GM23338 (cell line): ENCODE results near the gene GDF7. TPM values are rescaled to one million over a fixed set of nuclear protein-coding genes. Genes with fewer than 3 reads are reported as not detected.

Experiments used
- ATAC-seq: fragments of 200-7000 bp; cut with Tn5 transposase; 3 replicates; pipeline ENCODE4 v1.9.1; 2020
- DNase-seq: peaks from one replicate; pipeline ENCODE4 v3.0.0-alpha.2; 2015; ENCODE audit warnings: low spot score
- H2AFZ ChIP-seq: fragments of 200-600 bp; sonication (generic); 2 replicates; pipeline ENCODE4 v1.8.0; 2016; ENCODE audit warnings: antibody characterized with exemption, mild to moderate bottlenecking, moderate library complexity
- H3F3A ChIP-seq: fragments of 200-600 bp; sonication (generic); replicated peaks from 2 replicates; pipeline ENCODE4 v1.8.0; 2017; ENCODE audit warnings: antibody characterized with exemption, mixed run types, low read depth
- H3K27ac ChIP-seq: fragments of 200-600 bp; sonication (generic); 2 replicates; pipeline ENCODE4 v1.6.1; 2016; ENCODE audit warnings: low read depth
- H3K27me3 ChIP-seq: fragments of 200-600 bp; sonication (generic); 2 replicates; pipeline ENCODE4 v1.8.0; 2016; ENCODE audit warnings: mild to moderate bottlenecking, mixed run types, moderate library complexity; ENCODE audit not compliant: insufficient read depth
- H3K36me3 ChIP-seq: fragments of 200-600 bp; sonication (generic); 2 replicates; pipeline ENCODE4 v1.8.0; 2016; ENCODE audit warnings: mild to moderate bottlenecking; ENCODE audit not compliant: insufficient read depth
- H3K4me1 ChIP-seq: fragments of 200-600 bp; sonication (generic); 2 replicates; pipeline ENCODE4 v1.8.0; 2016; ENCODE audit warnings: mild to moderate bottlenecking, moderate library complexity; ENCODE audit not compliant: insufficient read depth
- H3K4me2 ChIP-seq: fragments of 200-600 bp; sonication (generic); 2 replicates; pipeline ENCODE4 v1.7.1; 2017; ENCODE audit warnings: mixed run types
- H3K4me3 ChIP-seq: fragments of 200-600 bp; sonication (generic); 2 replicates; pipeline ENCODE4 v1.6.1; 2016; ENCODE audit warnings: mixed run types
- H3K79me2 ChIP-seq: fragments of 200-600 bp; sonication (generic); replicated peaks from 2 replicates; pipeline ENCODE4 v1.8.0; 2017; ENCODE audit warnings: mild to moderate bottlenecking; ENCODE audit not compliant: insufficient read depth
- H3K9me2 ChIP-seq: fragments of 200-600 bp; sonication (generic); 2 replicates; pipeline ENCODE4 v1.8.0; 2017; ENCODE audit not compliant: insufficient read depth
- H4K20me1 ChIP-seq: fragments of 200-600 bp; sonication (generic); replicated peaks from 2 replicates; pipeline ENCODE4 v1.8.0; 2017; ENCODE audit warnings: mild to moderate bottlenecking; ENCODE audit not compliant: insufficient read depth
- H3K27ac Mint-ChIP-seq: 2 replicates; pipeline ENCODE4 v1.8.0; 2020; ENCODE audit warnings: inconsistent platforms, mild to moderate bottlenecking, moderate library complexity, mixed read lengths
- H3K27me3 Mint-ChIP-seq: 3 replicates; pipeline ENCODE4 v1.8.0; 2022; ENCODE audit warnings: low read depth, mild to moderate bottlenecking, moderate library complexity, mixed read lengths, inconsistent platforms; ENCODE audit not compliant: insufficient read depth, poor library complexity
- H3K36me3 Mint-ChIP-seq: 3 replicates; pipeline ENCODE4 v1.8.0; 2021; ENCODE audit warnings: low read depth, mild to moderate bottlenecking, inconsistent platforms, moderate library complexity, mixed read lengths
- H3K4me1 Mint-ChIP-seq: 3 replicates; pipeline ENCODE4 v1.8.0; 2020; ENCODE audit warnings: mild to moderate bottlenecking, inconsistent platforms, mixed read lengths
- H3K4me3 Mint-ChIP-seq: 3 replicates; pipeline ENCODE4 v1.8.0; 2021; ENCODE audit warnings: moderate library complexity, mild to moderate bottlenecking, inconsistent platforms, mixed read lengths
- H3K9me3 Mint-ChIP-seq: 3 replicates; pipeline ENCODE4 v1.8.0; 2020; ENCODE audit warnings: moderate library complexity, mild to moderate bottlenecking, inconsistent platforms, mixed read lengths
- CREB1 ChIP-seq: fragments of 250-450 bp; sonication (Bioruptor Pico); IDR thresholded peaks from 2 replicates; pipeline ENCODE4 v1.5.0; 2020; ENCODE audit warnings: low read depth, mild to moderate bottlenecking, moderate library complexity
- ETS1 ChIP-seq: IDR thresholded peaks from 2 replicates; pipeline ENCODE4 v1.6.1; 2016; ENCODE audit warnings: antibody characterized with exemption
- EZH2 ChIP-seq: fragments of 200-600 bp; sonication (generic); IDR thresholded peaks from one replicate; pipeline ENCODE4 v1.8.0; 2017; ENCODE audit warnings: antibody characterized with exemption, mild to moderate bottlenecking, low read depth; ENCODE audit not compliant: unreplicated experiment
- EZH2phosphoT487 ChIP-seq: fragments of 200-600 bp; sonication (generic); IDR thresholded peaks from one replicate; pipeline ENCODE4 v1.8.1; 2018; ENCODE audit warnings: antibody characterized with exemption; ENCODE audit not compliant: unreplicated experiment
- JUNB ChIP-seq: IDR thresholded peaks from one replicate; pipeline ENCODE4 v1.6.1; 2016; ENCODE audit warnings: antibody characterized with exemption; ENCODE audit not compliant: unreplicated experiment
- NANOG ChIP-seq: IDR thresholded peaks from 2 replicates; pipeline ENCODE4 v1.6.1; 2016; ENCODE audit warnings: antibody characterized with exemption, borderline replicate concordance
- POLR2AphosphoS5 ChIP-seq: IDR thresholded peaks from 2 replicates; pipeline ENCODE4 v1.6.1; 2016; ENCODE audit warnings: antibody characterized with exemption, low read depth
- REST ChIP-seq: IDR thresholded peaks from one replicate; pipeline ENCODE4 v1.6.1; 2018; ENCODE audit warnings: antibody characterized with exemption; ENCODE audit not compliant: unreplicated experiment
- STAT1 ChIP-seq: IDR thresholded peaks from one replicate; pipeline ENCODE4 v1.6.1; 2016; ENCODE audit warnings: antibody characterized with exemption; ENCODE audit not compliant: unreplicated experiment
- ZNF331 ChIP-seq: fragments of 250-450 bp; sonication (Bioruptor Pico); IDR thresholded peaks from 2 replicates; pipeline ENCODE4 v1.5.0; 2020; ENCODE audit warnings: low read depth, mild to moderate bottlenecking, moderate library complexity
- polyA plus RNA-seq: library from polyadenylated mRNA; unstranded; fragments of >200 nt; fragmentation: Nextera tagmentation; extraction: Ambion mirVana; gene quantifications from 2 replicates; pipeline ENCODE4 v1.2.1, GENCODE V29; 2016
- total RNA-seq: library from RNA; depleted of rRNA; stranded (reverse); fragments of >200 nt; shearing (Covaris generic); gene quantifications from 2 replicates; pipeline ENCODE4 v1.2.3, GENCODE V29; 2014

GDF7 gene
- total and polyA plus RNA-seq, 2 experiments from 2014 or later = 0.19 to 0.52 TPM

- no peak overlapping the region for H2AFZ ChIP-seq
- no peak overlapping the region for H3K4me3 ChIP-seq
- no peaks in the 10 kb centered on the region; the same call in 1 of the 2 replicates for H3K4me1 ChIP-seq
- peaks cover 22% of the 10 kb centered on the region for H3K4me1 Mint-ChIP-seq
- TF ChIP-seq POLR2AphosphoS5 = no peak
- TF ChIP-seq EZH2phosphoT487 = no peak
- no peak for TF ChIP-seq REST
- no peak for TF ChIP-seq ZNF331
- TF ChIP-seq EZH2 = no peak
- no peak for TF ChIP-seq CREB1 (CRISPR knock-in tag)
- TF ChIP-seq JUNB = no peak
- no peak for TF ChIP-seq NANOG
- no peak overlapping the region for H3K27ac Mint-ChIP-seq
- ATAC-seq (no peak), DNase-seq (no peak)
- H4K20me1 ChIP-seq = no peaks in the 10 kb centered on the region
- no peaks in the 10 kb centered on the region for H3K9me3 Mint-ChIP-seq
- H3K4me2 ChIP-seq = no peak overlapping the region
- peaks cover 3% of the 10 kb centered on the region for H3K27me3 Mint-ChIP-seq
- H3K27me3 ChIP-seq = no peaks in the 10 kb centered on the region
- no peak overlapping the region for H3K4me3 Mint-ChIP-seq
- no peak overlapping the region for H3K27ac ChIP-seq
- H3K79me2 ChIP-seq = no peaks in the 10 kb centered on the region
- no peaks in the 10 kb centered on the region for H3F3A ChIP-seq
- H3K9me2 ChIP-seq = no peaks in the 10 kb centered on the region; the same call in 1 of the 2 replicates
- no peaks in the 10 kb centered on the region; the same call in 2 of the 3 replicates for H3K36me3 Mint-ChIP-seq
- no peaks in the 10 kb centered on the region for H3K36me3 ChIP-seq
Measured at GRCh38 chr2:20629181-20629580, 37.8 kb upstream of the GDF7 start.

GRCh38 chr2:20629581-20630171 is 37.3 kb upstream of the GDF7 start:
- no peak overlapping the region for H3K27ac Mint-ChIP-seq
- Histone ChIP-seq H3F3A (no peaks in the 10 kb centered on the region), H2AFZ (no peak overlapping the region), H4K20me1 (no peaks in the 10 kb centered on the region), H3K79me2 (no peaks in the 10 kb centered on the region), H3K4me2 (no peak overlapping the region), H3K27ac (no peak overlapping the region), H3K9me2 (no peaks in the 10 kb centered on the region; the same call in 1 of the 2 replicates), H3K4me1 (no peaks in the 10 kb centered on the region; the same call in 1 of the 2 replicates), H3K4me3 (no peak overlapping the region), H3K36me3 (no peaks in the 10 kb centered on the region), H3K27me3 (no peaks in the 10 kb centered on the region)
- no peak overlapping the region for H3K4me3 Mint-ChIP-seq
- peaks cover 3% of the 10 kb centered on the region for H3K27me3 Mint-ChIP-seq
- no peaks in the 10 kb centered on the region; the same call in 2 of the 3 replicates for H3K36me3 Mint-ChIP-seq
- ATAC-seq (no peak), DNase-seq (no peak)
- peaks cover 22% of the 10 kb centered on the region for H3K4me1 Mint-ChIP-seq
- H3K9me3 Mint-ChIP-seq = no peaks in the 10 kb centered on the region
- no peak for TF ChIP-seq JUNB
- no peak for TF ChIP-seq REST
- no peak for TF ChIP-seq NANOG
- no peak for TF ChIP-seq ETS1
- TF ChIP-seq STAT1 = no peak
- TF ChIP-seq EZH2phosphoT487 = no peak
